Suppressor macrophage treated with lipopolysaccharide for 4 hours (primary cell): ENCODE data around the gene CCT2.
A peak's percentile ranks its signal among the peaks of the same experiment; 100 is the strongest.

Source experiments
- DNase-seq: peaks from one replicate; pipeline ENCODE4 v3.0.0-alpha.2; 2020

Gene CCT2

DNA sequence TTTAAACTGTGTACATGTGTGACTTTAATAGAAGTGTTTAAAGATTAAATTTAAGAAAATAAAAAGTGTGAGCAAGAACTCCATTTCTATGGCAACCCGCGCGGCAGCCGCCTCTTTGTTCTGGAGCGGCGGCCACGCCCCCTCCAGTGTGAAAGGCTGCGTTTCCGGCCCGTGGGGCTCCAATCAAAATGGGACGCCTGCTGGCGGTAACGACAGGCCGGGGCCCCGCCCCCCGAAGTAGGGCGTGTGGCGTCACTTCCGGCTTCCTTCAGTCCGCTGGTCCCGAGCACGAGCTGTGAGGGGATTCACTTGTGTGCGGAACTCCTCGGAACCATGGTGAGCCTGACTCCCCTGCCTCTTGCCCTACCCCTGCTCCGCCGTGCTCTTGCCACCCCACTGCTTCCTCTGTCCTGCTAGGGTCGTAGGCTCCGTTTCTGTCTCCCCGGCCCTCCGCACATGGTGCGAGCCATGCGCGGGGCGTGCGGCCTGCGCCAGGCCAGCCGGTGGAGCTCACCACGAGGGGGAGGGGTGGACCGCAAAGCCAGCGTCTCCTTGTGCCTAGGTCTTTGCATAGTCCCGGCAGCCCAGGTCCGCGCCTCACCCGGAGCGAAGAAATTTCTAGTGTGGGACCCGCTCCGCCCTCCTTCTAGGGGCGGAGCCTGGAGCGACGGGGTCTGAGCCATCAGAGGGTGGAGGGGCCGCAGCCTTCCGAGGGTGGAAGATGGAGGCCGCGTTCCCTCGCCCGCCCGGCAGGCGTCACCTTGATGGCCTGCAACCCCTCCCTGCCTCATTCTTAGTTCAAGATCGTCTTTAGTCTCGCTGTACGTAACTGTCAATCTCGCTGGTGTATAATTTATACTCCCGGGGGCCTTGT, at the start of gene CCT2:
Gene CCT2 (plus strand): TSS at position 271 of the 874 bp plus-strand sequence. CDS start 63 bp downstream, at position 334.
- peak; percentile 98 for DNase-seq

DNA sequence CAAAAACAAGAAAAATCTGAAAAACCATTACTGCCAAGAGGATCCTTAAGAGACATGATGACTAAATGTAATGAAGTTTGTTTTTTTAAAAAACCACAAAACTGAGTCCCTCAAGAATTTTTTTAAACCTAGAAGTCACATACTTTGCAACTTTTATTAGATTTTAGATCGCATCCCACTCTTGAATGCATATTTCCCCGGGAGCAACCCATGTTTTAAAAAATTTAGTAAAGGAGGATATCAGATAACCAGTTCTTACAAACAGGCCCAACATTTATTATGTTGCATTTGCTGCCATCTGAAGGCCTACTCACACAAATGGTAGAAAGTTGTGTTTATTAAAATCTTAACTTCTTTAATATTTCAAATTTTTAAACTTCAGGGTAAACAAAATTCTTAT, 44.3 kb upstream of the CCT2 start:
- DNase-seq = no peak

DNA sequence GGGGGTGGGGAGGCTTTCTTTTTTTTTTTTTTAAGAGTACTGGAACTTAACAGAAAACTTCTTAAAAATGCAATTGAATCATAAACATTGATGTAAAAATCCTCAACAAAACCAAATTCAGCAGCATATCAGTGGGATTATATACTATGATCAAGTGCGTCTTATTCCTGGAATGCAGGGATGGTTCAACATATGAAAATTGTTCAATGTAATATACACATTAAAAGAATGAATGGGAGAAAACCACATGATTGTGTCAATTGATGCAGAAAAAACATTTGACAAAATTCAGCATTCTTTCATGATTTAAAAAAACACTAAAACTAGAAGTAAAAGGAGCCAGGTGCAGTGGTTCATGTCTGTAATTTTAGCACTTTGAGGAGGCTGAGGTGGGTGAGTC, 41.2 kb upstream of the CCT2 start:
- no peak for DNase-seq

DNA sequence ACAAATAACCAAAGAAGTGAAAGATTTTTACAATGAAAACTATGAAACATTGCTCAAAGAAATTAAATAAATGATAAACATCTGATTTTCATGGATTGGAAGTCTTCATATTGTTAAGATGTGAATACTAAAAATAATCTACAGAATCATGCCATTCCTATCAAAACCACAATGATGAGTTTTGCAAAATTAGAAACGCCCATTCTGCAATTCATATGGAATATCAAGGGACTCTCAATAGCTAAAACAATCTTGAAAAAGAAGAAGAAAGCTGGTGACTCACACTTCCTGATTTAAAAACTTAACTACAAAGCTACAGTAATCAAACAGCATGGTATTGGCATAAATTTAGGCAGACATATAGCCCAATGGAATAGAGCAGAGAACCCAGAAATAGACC, 40.2 kb upstream of the CCT2 start:
- DNase-seq = peak; percentile 9

DNA sequence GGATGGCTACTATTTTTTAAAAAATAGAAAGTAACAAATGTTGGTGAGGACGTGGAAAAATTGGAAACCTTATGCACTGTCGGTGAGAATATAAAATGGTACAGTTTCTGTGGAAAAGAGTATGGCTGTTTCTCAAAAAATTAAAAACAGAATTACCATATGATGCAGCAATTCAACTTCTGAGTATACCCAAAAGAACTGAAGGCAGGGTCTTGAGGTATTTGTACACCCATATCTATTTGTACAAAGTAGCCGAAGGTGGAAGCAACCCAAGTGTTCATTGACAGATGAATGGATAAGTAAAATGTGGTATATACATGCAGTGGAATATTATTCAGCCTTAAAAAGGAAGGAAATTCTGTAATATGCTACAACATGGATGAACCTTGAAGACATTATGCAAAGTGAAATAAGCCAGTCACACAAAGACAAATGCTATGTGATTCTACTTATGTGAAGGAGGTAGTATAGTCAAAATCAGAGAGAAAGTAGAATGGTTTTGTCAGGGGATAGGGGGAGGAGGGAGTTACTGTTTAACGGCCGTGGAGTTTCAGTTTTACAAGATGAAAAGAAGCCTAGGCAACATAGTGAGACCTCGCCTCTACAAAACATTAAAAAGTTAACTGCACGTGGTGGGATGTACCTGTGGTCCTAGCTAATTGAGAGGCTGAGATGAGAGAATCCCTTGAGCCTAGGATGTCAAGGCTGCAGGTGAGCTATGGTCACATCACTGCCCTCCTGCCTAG, 38.4 kb upstream of the CCT2 start:
- no peak for DNase-seq

DNA sequence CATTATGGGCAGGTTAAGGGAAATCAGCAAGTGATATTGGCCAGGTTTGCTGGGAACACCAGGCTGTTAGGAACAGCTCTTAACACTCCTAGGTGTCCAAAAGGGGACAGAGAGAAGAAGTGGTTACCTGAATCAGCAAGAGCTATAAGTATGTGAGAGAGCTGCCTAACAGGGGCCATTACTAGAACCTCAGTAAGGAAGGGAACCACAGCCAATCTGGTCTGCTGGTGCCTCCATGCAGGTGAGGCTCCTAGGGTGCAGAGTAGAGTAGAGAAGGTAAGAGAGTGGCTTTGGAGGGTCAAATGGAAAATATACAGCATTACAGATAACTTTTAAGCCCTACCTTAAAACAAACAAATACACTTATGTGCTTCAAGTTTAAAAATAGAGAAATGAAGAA, 36.6 kb upstream of the CCT2 start:
- DNase-seq = no peak

DNA sequence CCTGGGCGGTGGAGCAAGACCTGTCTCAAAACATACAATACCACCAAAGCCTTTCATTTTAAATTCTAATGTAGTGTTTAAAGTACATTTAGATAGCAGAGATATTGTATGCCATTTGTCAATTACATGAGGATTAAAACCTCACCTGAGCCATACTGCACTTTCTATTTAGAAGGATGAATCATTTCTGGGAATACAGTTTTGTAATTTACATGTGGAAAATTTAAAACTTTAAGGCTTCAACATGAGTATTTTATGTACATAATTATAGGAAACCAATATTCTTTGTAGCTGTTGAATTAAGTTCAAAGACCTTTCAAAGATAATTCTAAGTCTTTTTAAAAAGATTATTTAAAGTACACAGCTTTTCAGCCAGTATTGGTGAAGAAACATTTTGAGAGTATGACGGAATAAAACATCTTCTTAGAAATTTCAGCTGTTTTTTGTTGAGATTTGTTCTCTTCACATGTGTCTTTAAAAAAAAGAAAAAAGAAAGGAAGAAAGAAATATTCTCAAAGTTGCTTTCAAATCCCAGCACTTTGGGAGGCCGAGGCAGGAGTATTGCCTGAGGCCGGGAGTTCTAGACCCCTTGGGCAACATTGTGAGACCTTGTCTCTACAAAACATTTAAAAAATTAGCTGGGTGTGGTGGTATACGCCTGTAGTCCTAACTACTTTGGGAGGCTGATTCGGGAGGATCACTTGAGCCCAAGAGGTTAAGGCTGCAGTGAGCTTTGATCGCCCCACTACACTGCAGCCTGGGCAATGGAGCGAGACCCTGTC, 34.5 kb upstream of the CCT2 start:
- DNase-seq = no peak

DNA sequence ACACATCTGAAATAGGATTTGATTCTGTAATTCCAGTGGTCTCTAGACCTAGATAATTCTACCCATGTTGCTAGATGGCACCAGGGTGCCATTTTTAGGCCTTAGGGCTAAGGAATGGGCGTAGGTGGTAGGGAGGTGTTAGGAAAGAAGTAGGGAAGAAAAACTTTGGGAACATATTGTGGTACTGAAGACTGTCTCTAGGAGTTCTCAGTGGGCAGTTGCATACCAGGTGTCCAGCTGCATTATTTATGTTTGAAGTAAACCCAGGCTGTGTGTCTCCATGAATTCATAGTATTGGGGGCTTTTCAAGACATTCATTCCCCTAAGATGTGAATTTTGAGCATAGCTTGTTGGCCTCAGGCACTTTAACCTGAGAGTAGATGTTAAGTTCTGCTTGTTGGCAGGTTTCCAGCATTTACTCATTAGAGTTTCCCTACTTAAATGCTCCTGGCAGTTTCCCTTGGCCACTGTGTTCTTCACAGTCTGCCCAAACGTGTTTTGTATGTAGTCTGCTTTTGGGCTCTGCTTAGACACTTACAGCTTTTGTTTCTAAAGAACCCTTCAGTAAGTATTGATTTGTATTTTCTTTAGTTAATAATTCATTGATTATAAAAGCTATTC, 31.5 kb upstream of the CCT2 start:
- DNase-seq = no peak

DNA sequence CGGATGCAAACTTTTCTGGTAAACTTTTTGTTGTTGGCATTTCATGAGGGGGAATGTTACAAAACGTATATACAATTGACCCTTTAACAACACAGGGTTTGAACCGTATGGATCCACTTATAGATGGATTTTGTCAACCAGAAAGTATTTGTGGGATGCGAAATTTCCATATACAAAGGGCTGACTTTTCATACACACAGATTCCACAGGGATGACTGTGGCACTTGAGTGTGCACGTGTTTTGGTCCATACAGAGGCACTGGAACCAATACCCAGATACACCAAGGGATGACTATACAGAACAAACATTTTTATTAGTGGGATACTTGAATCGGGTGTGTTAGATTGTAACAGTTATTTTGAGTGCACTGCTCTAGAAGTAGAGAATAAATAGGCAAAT, 29.8 kb upstream of the CCT2 start:
- DNase-seq = no peak

DNA sequence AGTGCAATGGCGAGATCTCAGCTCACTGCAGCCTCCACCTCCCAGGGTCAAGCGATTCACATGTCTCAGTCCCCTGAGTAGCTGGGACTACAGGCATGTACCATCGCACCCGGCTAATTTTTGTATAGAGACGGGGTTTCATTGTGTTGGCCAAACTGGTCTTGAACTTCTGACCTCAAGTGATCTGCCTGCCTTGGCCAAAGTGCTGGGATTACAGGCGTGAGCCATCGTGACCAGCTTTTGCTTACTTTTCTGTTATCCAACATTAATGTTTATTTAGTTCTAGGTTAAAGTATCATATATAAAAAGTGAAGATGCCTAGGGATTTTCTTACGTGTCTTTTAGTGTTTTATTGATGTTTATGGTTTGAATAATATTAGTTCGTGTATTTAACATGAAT, 28.9 kb upstream of the CCT2 start:
- no peak for DNase-seq

DNA sequence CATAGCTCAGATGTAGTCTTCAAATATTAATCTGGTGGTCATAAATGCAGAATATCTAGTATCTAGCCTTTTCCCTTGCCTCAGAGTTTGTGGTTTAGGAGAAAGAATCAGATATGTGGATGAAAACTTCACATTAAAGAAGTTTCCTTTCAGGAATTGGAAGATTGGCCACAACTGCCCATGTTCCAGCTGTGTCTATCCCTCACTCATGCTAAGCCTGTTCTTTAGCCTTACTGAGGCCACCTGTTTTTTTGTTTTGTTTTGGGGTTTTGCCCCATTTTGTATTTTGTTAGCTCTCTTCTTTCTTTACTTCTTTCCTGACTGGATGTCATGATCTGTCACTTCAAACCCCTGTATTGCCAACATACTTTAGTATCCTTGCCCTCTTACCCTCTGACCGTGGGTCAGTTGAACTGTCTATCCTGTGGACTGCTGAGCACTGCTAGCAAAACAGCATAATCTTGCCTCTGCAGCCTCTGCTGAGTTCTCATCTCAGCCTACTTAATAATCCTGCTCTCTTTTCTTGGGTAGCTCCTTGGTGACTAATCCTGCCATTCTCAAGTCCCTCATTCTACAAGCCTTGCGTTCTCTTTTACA, 22.0 kb upstream of the CCT2 start:
- no peak for DNase-seq

DNA sequence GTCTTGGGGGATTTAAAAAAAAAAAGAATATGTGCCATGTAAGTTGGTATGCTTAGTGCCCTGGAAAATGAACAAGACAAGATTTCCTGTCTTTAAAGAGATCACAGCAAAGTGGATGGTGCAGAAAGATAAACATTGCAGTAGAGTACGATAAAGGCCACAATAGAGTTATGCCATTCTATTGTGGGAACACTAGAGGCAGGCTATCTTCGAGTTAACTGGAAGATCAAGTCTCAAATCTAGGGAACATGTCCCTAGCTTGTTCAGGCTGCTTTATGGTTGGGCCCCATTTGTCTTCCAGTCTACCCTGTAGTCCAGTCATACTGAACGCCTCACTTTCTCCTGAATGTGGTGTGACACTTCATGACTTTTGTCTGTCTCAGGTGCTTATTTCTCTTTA, 18.7 kb upstream of the CCT2 start:
- no peak for DNase-seq

DNA sequence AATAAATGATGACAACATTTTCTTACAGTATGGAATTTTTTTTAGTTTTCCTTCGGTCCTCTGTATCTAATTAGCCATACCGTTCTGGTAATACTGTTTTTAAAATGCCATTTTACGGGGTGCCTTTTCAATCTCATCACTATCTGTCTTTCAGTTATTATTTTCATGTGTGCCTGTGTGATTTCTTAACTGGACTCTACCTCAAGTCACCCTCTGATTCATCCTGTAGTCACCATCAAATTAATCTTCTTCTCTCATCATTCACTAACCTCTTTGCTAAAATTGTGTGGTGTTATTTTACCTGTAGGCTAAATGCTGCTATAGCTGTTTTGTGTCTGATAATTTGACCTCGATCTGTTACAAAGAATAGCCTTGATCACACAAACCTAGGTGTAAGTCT, 16.0 kb upstream of the CCT2 start:
- DNase-seq = no peak

DNA sequence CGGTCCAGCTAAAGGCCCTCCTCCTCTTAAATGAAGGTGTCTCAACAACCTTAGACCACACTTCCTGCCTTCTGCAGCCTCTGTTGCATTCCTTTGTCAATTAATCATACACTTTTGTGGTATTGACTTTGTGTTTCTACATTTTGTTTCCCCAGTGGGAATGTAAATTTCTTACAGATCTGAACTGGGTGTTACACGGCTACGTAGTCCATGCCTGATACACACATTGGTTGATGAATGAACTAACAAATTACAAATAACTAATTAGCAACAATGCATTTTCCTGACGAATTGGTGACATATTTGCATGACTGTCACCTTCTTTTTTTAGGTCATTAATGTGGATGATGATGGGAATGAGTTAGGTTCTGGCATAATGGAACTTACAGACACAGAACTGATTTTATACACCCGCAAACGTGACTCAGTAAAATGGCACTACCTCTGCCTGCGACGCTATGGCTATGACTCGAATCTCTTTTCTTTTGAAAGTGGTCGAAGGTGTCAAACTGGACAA, 15.2 kb upstream of the CCT2 start:
- no peak for DNase-seq

DNA sequence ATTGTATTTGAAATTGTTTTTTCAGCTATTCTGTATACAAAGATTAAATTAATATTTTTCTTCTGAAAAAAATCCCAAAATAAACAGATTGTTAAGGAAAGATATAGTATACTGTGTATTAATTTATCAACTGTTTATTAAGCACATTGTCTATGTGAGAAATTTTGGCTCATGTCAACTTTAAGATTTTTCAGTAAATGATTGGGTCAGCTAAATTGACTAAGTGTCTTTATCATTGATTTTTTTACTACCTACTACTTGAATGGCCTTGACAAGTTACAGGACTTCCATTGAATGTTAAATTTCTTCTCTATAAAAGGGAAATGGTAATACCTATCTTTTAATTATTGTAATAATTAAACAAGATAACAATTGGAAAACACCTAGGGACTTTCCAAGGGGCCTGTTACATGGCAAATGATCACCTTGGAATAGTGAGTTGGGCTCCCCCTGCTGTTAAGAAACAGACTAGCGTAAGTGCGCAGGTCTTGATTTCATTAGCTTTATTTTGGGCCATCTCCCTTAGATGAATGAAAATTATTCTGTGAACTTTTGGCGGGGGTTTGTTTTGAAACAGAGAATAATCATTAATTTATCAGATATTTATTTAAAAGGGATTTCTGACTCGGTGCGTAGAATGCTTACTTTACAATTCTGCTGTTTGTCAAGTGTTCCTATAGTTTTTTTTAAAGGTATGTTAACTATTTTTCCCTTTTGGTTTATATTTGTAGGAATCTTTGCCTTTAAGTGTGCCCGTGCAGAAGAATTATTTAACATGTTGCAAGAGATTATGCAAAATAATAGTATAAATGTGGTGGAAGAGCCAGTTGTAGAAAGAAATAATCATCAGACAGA, 14.5 kb upstream of the CCT2 start:
- peak; percentile 58 for DNase-seq

DNA sequence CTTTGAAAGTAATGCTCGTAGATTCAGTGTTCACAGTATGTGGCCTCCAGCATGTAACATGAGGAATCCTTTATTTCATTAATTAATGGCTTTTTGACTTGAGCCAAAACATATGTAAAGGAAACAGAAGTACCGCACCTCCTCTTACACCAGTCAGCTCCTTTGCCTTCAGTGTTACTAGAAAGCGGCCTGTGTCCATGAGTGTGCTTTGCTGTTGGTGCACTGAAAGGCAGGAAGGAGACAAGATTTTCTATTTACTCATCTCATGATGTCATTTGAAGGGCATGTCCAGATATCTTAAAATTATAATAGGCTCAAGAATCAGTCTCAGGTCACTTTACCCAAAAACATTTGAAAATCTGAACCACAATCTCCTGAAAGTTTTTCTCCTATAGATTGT, 9.9 kb upstream of the CCT2 start:
- DNase-seq = no peak

DNA sequence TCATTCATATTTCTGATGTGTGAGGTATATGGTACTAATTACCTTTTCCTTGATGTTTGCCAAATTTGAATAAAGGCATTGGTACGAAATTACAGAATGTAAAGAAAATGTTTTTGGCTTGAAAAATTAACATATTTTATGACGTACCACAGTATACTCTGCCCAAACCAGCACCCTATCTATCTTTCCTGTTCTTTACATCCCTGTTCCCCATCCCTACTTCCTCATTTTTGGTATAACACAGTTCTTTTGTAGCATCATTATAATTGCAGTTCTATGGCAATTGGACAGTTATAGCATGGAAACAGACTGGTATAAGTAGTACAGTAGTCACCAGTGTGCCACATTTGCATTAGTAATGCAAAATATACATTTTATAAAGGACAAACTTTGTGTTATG, 7.0 kb upstream of the CCT2 start:
- DNase-seq = peak; percentile 14

DNA sequence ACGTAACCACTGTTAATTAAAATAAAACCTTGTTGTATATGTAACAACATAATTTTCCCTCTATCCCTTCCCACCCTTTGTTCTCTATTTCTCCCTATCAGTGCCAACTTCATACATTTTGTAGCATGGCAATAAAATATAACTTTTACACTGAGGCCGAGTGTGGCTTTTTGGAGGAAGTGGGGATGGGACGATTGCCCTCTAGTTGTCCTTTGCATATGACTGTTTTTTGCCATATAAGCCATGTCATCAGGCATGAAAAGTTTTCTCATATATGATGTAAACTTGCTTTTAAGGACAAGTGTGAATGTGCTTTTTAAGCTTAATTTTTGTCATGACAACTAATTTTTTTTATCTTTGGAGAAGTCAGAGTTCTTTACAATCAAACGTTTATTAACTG, 6.2 kb upstream of the CCT2 start:
- no peak for DNase-seq

DNA sequence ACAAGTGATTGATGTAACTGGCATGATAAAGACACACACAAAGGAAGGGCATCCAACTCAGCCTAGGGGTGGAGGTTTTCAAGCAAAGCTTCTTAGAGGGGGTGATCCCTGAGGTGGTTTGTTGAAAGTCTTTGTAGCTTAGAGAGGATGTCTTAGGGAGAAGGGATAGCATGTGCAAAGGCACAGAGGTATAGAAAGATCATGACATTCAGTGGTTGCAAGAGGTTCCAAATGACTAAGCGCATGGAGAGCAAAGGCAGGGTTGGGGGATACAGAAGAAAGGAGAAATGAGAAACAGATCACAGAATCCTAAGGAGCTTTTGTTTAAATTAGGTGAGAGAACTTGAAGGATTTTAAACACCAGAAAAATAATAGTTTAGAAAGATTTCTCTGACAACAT, 5.2 kb upstream of the CCT2 start:
- no peak for DNase-seq

DNA sequence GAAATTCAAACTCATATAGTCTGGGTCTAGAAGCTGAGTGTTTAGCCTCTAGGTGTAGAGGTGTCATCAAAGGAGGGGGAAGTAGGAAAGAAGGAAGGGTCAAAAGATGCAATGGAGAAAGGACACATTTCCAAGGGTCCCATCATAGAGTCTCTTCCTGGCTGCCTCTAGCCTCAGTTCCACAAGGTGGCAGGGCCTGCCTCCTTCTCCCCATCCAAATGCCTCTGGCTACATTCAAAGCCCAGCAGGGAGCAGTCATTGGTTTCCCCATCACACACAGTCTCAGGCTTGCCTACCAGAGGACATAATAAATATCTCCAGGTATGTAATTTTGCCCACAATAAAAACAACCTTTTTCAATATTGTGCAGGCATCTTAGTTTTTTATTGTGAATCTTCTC, 2.1 kb upstream of the CCT2 start:
- DNase-seq = no peak

DNA sequence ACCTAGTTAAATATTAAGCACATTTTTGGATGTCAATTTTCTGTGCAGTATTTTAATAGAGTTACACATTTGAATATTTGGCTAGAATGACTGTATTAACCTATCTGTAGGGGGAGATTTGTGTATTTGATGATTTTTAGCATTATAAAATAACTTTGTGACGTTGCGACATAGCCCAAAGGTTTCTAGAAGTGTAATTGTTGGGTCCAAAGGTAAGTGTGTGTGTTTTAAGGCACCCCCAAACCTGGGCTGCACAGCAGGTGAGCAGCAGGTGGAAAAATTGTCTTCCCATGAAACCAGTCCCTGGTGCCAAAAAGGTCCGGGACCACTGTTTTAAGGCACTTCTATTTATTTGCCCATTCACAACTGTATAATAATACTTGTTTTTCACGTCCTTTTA, 3.3 kb downstream of the CCT2 start:
- DNase-seq = no peak

DNA sequence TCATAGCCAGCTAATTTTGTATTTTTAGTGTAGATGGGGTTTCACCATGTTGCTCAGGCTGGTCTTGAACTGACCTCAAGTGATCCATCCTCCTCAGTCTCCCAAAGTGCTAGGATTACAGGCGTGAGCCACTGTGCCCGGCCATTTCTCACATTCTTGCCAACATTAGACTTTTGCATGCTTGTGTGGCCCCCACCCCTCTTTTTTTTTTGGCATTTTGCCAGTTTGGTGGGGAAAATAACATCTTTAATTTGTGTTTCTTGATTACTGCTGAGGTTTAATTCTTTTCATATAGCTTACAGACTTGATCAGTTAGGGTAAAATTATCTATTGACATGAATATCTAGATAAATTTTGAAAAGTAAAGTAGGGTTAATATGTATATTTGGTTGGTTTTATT, 3.8 kb downstream of the CCT2 start:
- DNase-seq = no peak
